Neural crest cell (in vitro differentiated cells): ENCODE results near the gene FOXE1. TPM values are rescaled to one million over a fixed set of nuclear protein-coding genes. Genes with fewer than 3 reads are reported as not detected.

Experiments used
- DNase-seq: peaks from one replicate; pipeline ENCODE4 v3.0.0; 2021; ENCODE audit warnings: low read depth, mixed read lengths, low spot score
- H3K27ac Mint-ChIP-seq: one replicate; pipeline ENCODE4 v1.8.0; 2021; ENCODE audit warnings: mild to moderate bottlenecking, mixed read lengths; ENCODE audit not compliant: unreplicated experiment
- H3K27me3 Mint-ChIP-seq: 2 replicates; pipeline ENCODE4 v1.8.0; 2021; ENCODE audit warnings: low read depth, mild to moderate bottlenecking, mixed read lengths
- H3K36me3 Mint-ChIP-seq: 2 replicates; pipeline ENCODE4 v1.8.0; 2021; ENCODE audit warnings: low read depth, mild to moderate bottlenecking, mixed read lengths
- H3K4me1 Mint-ChIP-seq: 2 replicates; pipeline ENCODE4 v1.8.0; 2021; ENCODE audit warnings: mixed read lengths
- H3K4me3 Mint-ChIP-seq: one replicate; pipeline ENCODE4 v1.8.0; 2021; ENCODE audit warnings: mild to moderate bottlenecking, mixed read lengths
- H3K9me3 Mint-ChIP-seq: 2 replicates; pipeline ENCODE4 v1.8.0; 2021; ENCODE audit warnings: mixed read lengths
- CTCF ChIP-seq: fragments of 200-600 bp; sonication (generic); conservative IDR thresholded peaks from 2 replicates; pipeline ENCODE4 v1.5.0; 2021; ENCODE audit warnings: antibody characterized with exemption, mild to moderate bottlenecking
- total RNA-seq: library from RNA; stranded (reverse); gene quantifications from 2 replicates; pipeline ENCODE4 v1.2.1, GENCODE V29; 2021

The FOXE1 gene
- total RNA-seq, 1 donor from 2014 or later, result not detected

GRCh38 chr9:97895211-97895610, 42.2 kb downstream of the FOXE1 start:
- Mint-ChIP-seq H3K27ac (no peak overlapping the region), H3K9me3 (peaks cover 13% of the 10 kb centered on the region), H3K4me1 (no peaks in the 10 kb centered on the region), H3K27me3 (peaks cover 2% of the 10 kb centered on the region), H3K4me3 (no peak overlapping the region), H3K36me3 (peaks cover 12% of the 10 kb centered on the region)
- no peak for TF ChIP-seq CTCF
- DNase-seq, result no peak

DNA sequence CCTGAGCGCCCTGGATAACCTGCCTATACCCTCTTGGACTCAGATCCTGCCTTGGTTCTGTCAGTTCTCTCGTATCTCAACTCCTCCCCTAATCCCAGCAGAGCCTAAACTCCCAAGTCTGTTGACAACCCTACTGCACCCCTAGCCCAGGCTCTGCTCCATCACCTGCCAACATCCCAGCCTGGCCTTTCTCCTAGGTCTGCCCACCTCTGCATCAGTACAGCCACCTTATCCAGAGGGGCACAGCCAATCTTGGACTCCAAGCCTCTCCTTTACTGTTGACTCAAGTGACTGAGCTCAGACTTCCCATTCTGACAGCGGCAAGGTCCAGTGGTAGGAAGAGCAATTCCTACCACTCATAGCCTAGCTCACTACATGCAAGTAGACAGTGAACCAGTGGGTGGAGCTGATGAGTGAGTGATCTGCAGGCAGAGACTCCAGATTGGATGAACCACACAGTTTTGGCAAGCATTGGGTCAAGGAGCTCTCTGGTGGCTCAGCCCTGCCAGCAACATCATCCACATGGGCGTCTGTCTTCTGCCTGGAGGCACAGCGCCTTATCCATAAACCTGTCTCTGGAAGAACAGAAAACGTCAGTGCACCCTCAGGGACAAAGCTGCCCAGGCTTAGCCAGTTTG, 42.8 kb downstream of the FOXE1 start:
- Mint-ChIP-seq H3K4me3 (no peak overlapping the region), H3K4me1 (no peaks in the 10 kb centered on the region), H3K9me3 (peaks cover 13% of the 10 kb centered on the region), H3K27ac (no peak overlapping the region), H3K36me3 (peaks cover 12% of the 10 kb centered on the region), H3K27me3 (peaks cover 2% of the 10 kb centered on the region)
- no peak for DNase-seq
- TF ChIP-seq CTCF, result no peak

GRCh38 chr9:97900103-97900737, 47.2 kb downstream of the FOXE1 start:
- Mint-ChIP-seq H3K27me3 (no peaks in the 10 kb centered on the region), H3K36me3 (peaks cover 10% of the 10 kb centered on the region), H3K4me3 (no peak overlapping the region), H3K4me1 (no peaks in the 10 kb centered on the region), H3K9me3 (no peaks in the 10 kb centered on the region), H3K27ac (no peak overlapping the region)
- TF ChIP-seq CTCF, result no peak
- DNase-seq, result no peak

DNA sequence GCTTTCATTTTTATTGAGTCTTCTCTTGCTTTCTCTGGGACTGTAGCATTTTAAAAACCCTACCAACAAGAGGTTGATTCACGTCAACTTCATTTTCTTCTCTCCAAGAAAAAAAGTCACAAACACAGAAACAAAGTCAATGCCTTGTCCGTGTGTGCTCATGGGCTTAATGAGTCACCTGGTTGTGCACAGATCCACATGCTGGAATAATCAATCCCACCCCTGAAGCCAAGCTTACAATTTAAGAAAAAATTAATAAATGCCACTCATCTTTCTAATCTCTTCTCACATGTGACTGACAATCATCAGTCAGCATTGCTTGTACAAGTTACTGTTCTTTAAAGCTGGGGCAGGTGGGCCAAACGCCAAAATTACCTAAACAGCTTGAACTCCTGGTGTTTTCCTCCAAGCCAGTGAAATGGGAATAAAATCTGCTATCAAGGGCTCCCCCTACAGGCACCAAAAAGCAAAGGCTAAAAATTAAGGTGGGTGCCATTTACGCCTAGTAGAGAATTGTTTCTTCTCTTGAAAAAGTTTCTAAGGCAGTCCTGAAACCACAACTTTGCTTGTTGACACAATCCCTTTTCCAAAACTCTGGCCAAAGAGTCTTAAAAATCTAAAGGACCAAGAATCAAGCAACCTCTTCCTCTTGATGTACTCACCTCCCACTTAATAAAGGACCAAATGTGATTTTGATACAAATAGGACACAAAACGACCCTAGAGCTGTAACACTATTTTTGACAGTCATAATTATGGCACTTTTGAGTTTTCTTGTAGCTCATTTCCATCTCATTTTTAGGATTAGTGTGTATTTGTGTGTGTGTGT, 47.9 kb downstream of the FOXE1 start:
- TF ChIP-seq CTCF, result peak; percentile 81
- Mint-ChIP-seq H3K4me1 (no peaks in the 10 kb centered on the region), H3K36me3 (peaks cover 4% of the 10 kb centered on the region), H3K27me3 (no peaks in the 10 kb centered on the region), H3K4me3 (no peak overlapping the region), H3K27ac (no peak overlapping the region), H3K9me3 (no peaks in the 10 kb centered on the region)
- DNase-seq, result peak; percentile 12

DNA sequence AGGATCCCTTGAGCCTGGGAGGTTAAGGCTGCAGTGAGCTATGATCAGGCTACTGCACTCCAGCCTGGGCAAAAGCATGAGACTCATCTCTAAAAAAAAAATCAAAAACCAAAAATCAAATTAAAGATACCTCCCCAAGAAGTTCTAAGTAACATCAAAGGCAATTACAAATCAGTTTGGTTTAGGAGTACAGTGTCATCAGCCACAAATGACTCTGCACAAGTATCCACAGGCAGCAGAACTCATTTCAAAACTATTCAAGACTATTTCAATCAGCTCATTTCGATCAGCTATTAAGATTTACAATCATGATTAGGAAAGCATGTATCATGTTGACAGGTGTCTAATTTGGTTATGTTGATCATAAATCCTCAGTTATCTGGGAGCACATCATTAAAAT, 50.2 kb downstream of the FOXE1 start:
- Mint-ChIP-seq H3K27me3 (no peaks in the 10 kb centered on the region), H3K9me3 (no peaks in the 10 kb centered on the region), H3K4me3 (no peak overlapping the region), H3K4me1 (no peaks in the 10 kb centered on the region), H3K36me3 (peaks cover 6% of the 10 kb centered on the region), H3K27ac (no peak overlapping the region)
- TF ChIP-seq CTCF, result no peak
- no peak for DNase-seq
